ENCODE results near the gene PDE3A.

DNA sequence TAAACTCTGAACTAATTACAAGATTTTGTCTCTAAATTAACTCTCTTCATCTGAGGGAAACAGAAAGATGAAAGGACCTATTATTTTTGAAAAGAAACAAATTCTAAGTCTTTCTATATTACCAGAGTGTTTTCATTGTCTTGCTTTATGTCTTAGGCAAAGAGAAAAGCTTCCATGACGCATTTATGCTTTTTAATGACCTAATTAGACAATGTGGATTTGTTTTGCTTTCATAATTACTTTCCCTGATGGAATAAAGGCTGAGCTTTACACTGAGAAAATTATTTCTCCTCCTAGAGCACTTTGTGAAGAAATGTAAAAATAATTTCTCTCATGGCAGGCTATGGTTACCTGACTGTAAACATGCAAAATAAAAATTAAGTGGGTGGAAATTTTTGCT is 188.8 kb downstream of the PDE3A start:
- no peak for TF ChIP-seq EP300 (IDR thresholded peaks at IDR 0.05; ENCODE audit: low read depth)
- TF ChIP-seq, protein P1, sequence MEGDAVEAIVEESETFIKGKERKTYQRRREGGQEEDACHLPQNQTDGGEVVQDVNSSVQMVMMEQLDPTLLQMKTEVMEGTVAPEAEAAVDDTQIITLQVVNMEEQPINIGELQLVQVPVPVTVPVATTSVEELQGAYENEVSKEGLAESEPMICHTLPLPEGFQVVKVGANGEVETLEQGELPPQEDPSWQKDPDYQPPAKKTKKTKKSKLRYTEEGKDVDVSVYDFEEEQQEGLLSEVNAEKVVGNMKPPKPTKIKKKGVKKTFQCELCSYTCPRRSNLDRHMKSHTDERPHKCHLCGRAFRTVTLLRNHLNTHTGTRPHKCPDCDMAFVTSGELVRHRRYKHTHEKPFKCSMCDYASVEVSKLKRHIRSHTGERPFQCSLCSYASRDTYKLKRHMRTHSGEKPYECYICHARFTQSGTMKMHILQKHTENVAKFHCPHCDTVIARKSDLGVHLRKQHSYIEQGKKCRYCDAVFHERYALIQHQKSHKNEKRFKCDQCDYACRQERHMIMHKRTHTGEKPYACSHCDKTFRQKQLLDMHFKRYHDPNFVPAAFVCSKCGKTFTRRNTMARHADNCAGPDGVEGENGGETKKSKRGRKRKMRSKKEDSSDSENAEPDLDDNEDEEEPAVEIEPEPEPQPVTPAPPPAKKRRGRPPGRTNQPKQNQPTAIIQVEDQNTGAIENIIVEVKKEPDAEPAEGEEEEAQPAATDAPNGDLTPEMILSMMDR (IDR thresholded peaks at IDR 0.05) = no peak
- TF ChIP-seq POLR2AphosphoS5 (IDR thresholded peaks at IDR 0.05) = no peak
- no peak for TF ChIP-seq POLR2A (IDR thresholded peaks at IDR 0.05)

All from transverse colon (tissue), 4 donors.